ENCODE results near the gene FAU.

- TF ChIP-seq CTCF (IDR thresholded peaks at IDR 0.05) (no peak), POLR2A (IDR thresholded peaks at IDR 0.05) (no peak)
Observed at GRCh38 chr11:65078786-65079342, 43.1 kb downstream of the FAU start.

Measured in uterus (tissue), 2 donors.